Endothelial cell of hepatic sinusoid (primary cell): ENCODE data around the gene SULT2B1.
"Not testable (repeated sequence)": the region's sequence is repeated elsewhere in the genome, so short reads cannot be mapped to it uniquely, and the experiment has no call there.

Source experiments
- in situ Hi-C: cut with HindIII; loops from 2 replicates; pipeline ENCODE4 v1.10.0; 2017; ENCODE audit warnings: low sequenced_read_pairs

The SULT2B1 gene

GRCh38 chr19:48551437-48552302, at the start of gene SULT2B1:
Gene SULT2B1 (plus strand): TSS chr19:48552172. CDS start chr19:48552253, 81 bp downstream.
- in situ Hi-C loops: no loop called here

GRCh38 chr19:48502350-48503018, 49.5 kb upstream of the SULT2B1 start:
- in situ Hi-C loops: no loop called here

- in situ Hi-C loops: no loop called here
These were observed 45.7 kb upstream of the SULT2B1 start for GRCh38 chr19:48506138-48506733.

- in situ Hi-C loops: no loop called here
These were observed 44.0 kb upstream of the SULT2B1 start for GRCh38 chr19:48507911-48508439.

- in situ Hi-C loops: no loop called here
These were observed 43.1 kb upstream of the SULT2B1 start for GRCh38 chr19:48508729-48509411.

GRCh38 chr19:48509467-48510194, 42.3 kb upstream of the SULT2B1 start:
- in situ Hi-C loops: no loop called here

- in situ Hi-C loops: no loop called here
These were observed 41.3 kb upstream of the SULT2B1 start for GRCh38 chr19:48510421-48511268.

GRCh38 chr19:48511321-48511731, 40.6 kb upstream of the SULT2B1 start:
- in situ Hi-C loops: no loop called here

- in situ Hi-C loops: no loop called here
These were observed 40.0 kb upstream of the SULT2B1 start, which contains the start of gene LMTK3 for GRCh38 chr19:48511800-48512503. Gene LMTK3 (minus strand): TSS chr19:48511835. CDS start chr19:48511576, 259 bp downstream.

GRCh38 chr19:48512504-48513288, 39.3 kb upstream of the SULT2B1 start:
- in situ Hi-C loops: no loop called here

- in situ Hi-C loops: no loop called here
These were observed 38.5 kb upstream of the SULT2B1 start for GRCh38 chr19:48513289-48514122.

GRCh38 chr19:48514123-48514458, 37.9 kb upstream of the SULT2B1 start:
- in situ Hi-C loops: no loop called here

GRCh38 chr19:48516536-48516935, 35.4 kb upstream of the SULT2B1 start:
- in situ Hi-C loops: no loop called here

- in situ Hi-C loops: no loop called here
These were observed 33.8 kb upstream of the SULT2B1 start for GRCh38 chr19:48518207-48518606.

- in situ Hi-C loops: not testable (repeated sequence)
These were observed 32.5 kb upstream of the SULT2B1 start for GRCh38 chr19:48519426-48519825.

GRCh38 chr19:48520134-48520533, 31.8 kb upstream of the SULT2B1 start:
- in situ Hi-C loops: no loop called here

GRCh38 chr19:48524221-48524620, 27.8 kb upstream of the SULT2B1 start:
- in situ Hi-C loops: no loop called here
